Limb (tissue), 2 donors: ENCODE data around the gene RTN1.

ENCODE experiments used
- DNase-seq, 2 donors: peaks; one replicate each; pipeline ENCODE4 v3.0.0-alpha.2; 2016; ENCODE audit errors: extremely low spot score in 2 of 2

Gene RTN1

DNA sequence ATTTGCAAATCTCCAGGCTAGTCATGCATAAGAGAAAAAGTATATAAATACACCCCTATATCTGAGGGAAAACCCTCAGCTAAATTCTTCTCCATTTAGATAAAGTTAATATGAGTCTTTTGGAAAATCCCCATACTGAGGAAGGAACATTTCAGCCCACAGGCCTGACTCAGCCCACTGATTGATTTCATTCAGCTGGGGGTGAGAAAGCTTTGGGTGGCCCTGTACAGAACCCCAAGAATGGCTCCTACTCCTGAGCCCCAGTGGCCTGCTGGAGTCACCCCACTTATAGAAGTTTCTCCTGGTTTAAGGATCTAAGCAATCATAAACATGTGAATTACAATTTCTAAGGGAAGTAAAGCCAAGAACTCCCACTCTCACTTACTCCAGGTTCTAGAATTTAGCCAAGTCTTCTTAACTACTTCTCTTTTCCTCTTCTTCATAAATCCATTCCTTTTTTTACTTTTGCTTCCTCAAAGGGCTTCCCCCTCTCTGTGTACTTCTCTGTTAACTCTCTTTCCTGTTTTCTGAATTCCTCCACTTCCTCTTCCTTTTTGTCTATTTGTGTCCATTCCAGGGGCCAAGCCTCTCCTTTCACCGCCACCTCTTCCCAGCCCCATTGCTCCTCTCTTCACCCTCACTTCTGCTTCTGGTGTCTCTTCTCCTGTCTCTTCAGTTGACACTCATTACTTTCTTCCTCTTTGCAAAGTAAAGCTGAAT lies 21.0 kb downstream of the RTN1 start:
- DNase-seq, result no peak

DNA sequence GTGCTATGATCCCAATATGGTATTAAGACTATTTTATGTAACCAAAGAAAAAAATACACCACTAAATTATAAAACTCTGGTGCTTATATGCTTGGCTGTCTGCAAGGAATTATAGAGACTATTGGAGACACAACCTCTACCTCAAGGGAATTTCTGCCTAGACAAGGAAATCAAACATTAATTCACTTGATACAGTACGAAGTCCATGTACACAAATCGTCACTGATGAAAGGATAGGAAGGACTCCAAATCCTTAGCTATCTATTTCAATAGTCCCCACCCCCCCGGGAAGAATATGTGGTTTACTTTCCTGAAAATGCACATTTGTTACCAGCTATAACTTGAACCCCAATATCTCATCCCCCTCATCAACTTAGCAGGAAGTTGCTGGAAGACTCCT lies 21.9 kb downstream of the RTN1 start:
- DNase-seq, result no peak

DNA sequence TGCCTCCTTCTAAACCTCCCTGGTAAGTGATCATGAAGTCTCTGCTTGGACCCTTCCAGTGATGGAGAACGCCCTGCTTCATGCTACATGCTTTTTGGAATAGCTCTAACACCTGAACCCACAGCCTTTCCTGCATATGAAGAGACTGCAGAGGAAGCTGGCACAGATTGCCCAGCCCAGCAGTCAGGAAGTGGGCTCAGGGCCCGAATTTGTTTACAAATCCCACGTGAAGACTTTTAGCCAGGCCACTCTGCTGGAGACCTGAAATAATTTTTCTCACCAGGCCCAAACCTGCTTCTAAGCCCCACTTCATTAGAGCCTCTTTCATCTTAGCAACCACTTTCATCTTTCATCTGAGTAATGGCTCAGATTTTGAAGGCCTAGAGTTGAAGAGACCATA lies 22.9 kb downstream of the RTN1 start:
- no peak for DNase-seq

DNA sequence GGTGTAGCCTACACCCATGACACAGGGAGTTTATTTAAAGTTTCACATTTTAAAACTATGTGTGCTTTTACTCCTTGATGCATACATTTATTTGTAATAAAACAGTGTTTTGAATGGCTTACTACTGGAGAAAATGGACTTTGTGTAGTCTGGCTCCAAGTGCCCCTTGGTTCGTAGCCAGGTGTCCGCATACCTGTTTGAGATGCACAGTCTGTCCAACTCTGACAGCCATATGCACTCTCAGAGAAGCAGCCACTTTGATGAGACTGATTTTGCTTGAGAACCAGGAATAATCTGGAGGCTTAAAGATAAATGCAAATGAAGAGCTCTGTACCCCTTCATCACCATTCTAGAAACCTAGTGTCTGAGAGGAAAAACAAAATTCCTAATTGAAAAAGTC lies 24.0 kb downstream of the RTN1 start:
- DNase-seq, result no peak

DNA sequence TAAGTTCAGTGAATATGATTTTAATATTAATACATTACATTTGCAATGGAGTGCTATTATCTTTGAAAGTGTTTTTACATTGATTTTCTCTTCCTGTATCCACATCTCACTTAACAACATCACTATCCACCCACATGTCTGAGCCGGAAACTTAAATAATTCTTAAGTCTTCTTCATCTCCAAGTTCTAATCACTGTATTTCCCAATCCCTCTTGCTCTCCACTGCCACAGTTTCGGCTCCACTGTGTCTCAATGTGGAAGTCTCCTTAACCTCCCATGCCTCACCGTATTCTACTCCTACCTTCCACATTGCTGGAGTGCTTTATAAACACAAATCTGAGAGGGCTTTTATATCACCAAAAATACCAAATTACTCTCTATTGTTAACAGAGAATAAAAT lies 25.3 kb downstream of the RTN1 start:
- DNase-seq, result no peak

DNA sequence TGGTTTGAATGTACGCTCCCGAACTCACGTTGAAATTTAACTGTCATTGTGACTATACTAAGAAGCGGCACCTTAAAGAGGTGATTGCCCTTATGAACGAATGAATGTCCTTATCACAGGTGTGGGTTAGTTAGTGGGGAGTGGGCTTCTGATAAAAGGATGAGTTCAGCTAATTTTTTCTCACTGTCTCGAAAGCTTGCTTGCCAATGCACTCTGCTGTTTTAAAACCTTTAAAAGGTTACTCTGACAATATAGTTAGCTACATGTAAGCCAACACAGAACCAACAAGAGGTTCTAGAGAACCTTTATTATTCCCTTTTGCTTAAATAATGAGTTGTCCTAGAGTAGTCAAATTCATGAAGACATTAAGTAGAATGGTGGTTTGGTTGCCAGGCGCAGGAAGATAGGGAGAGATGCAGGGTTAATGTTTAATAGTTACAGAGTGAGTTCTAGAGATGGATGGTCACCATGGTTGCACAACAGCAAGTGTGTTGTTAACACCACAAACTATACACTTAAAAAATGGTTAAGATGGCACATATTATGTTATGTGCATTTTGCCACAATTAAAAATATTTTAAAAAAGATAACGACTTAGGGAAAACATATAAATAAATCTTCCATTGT lies 26.3 kb downstream of the RTN1 start:
- DNase-seq, result no peak

DNA sequence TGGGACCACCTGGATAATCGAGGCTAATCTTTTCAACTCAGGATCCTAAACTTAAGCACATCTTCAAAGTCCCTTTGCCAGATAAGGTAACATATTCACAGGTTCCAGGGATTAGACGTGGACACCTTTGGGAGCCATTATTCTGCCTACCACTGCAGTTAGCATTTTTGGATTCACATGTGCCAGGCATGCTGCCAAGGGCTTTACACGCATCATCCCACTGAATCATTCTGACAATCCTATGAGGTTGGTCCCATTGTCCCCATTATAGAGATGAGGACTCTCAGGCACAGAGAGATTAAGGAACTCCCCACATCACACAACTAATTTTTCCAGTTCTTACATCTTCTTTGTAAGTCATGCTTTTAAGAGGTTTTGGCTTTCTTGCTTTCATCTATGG lies 34.5 kb downstream of the RTN1 start:
- no peak for DNase-seq

DNA sequence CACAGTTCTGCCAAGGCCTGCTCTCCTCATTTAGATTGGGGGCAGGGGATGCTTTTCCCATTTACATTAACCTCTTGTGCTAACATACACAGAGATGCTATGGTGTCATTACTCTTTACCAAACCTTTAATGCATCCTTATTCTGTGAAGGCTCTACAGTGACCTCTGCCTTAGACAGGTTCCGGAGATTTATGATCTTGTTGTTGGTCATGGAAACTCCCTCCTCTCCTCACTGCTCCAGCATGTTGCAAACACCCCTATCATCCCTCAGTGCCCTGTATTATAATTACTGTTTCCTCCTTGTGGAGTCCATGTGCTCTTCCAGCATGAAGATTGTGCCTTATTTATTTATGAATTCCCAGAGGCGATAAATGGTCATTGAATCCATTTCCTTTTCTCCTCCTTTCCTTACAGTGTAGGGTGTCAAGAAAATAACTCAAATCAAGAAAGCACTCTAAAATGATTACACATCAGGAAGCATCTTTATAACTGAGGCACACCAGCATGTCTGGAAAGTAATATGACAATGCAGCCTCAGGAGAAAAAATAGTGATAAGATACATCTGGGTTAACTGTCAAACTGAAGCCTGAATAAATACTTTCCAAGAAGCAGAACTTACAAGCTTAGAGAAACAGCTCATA lies 37.8 kb downstream of the RTN1 start:
- DNase-seq, result no peak

DNA sequence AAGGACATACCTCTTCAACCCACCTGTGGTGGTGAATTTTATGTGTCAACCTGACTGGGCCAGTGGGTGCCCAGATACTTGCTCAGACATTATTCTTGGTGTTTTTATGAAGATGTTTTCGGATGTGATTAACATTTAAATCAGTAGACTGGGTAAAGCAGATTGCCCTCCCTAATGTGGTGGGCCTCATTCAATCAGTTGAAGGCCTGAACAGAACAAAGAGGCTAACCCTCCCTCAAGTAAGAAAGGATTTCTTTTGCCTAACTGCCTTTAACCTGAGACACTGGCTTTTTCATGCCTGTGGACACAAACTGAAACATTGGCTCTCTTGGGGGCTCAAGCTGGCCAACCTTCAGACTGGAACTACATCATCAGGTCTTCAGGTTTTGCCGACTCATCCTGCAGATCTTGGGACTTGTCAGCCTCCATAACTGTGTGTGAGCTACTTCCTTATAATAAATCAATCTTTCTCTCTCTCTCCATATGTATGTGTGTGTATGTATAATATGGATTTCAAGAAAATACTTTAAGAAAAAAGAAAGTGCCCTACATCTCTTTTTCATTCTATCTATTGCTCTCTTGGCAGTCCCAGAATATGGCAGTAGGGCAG lies 39.4 kb downstream of the RTN1 start:
- no peak for DNase-seq

DNA sequence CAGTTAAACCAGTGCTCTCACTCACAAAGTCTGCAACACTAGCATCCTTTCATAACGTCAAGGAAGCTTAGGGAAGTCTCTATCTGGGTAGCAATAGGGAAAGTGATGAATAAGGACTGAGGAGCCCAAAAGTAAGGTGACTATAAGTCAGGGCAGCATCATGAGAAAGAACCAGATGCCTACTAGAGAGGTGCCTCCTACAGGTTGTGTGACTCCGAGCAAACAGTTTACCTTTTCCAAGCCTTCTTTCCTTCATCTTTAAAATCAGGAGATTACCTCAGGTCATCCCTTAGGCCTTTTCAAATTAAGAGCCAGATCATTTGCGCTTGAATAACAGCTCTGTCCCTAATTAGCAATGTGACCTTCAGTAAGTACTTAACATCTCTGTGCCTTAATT lies 40.2 kb downstream of the RTN1 start:
- no peak for DNase-seq

DNA sequence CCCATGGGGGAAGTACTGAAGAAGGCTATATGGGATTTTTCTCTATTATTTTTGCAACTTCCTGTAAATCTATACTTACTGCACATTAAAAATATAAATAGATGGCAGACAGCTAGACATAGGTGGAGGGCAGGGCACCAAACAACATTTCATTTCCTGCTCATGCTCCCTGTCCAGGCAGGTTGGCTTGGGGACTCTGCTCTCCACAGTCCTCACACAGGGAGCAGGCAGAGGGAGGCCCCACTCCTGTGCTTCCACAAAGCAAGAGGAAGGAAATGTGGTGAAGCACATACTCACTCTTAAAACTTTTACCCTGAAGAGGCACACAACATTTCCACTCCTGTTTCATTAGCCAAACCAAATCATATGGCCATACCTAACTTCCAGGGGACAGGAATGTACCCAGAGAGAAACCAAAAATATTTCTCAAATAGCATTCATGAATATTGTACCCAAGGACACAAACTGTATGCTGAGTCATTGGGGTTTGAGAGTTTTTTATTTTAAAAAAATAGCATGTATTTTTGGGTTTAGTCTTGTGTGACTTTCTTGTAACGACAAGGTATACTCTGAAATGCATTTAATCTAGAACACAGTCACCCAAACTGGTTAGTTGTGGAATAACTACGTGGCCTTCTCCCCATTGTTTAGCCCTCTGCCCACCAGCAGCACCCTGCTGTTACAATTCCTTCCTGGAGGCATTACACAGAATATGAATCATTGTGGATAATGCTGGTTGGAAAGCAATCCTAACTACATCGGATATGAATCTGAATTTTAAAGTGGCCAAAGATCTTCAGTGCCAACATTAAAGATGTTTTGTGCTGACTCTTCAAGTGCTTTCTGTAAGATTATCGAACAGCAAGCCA lies 40.9 kb downstream of the RTN1 start:
- DNase-seq, result no peak

DNA sequence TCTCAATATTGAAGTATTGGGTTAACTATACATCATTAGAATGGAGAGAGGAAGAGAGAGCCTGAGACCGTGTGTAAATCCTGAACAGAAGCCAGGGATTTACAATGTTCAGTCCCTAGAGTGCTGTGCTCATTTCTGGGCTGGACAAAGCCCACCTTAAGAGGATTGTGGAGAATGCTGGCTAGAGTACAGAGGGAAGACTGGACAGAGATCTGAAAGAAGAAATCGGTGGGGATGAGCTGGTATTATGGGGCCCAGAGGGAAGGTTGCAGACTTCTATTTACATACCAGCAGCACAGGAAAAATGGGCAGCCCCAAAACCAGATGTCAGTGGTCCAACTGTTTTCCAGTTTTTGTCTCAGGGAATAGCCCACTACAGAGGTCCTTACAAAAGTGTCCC lies 42.3 kb downstream of the RTN1 start:
- DNase-seq, result no peak

DNA sequence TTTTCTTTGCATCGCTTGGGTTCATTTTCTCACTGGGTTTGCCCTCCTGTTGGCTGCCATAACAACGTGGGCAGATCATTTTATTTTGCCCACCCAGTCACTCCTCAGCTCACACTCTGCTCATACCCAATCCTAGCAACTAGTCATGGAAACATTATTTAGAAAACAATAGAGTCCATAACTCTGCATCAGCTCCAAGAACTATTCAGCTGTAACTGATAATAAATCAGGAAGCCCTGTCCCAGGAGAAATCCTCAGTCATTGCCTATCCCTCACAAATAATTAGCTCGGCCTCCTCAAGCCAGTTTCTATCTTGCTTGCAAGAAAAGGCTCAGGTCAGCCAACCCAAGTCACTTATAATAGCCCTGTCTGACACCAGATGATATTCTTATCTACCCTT lies 43.2 kb downstream of the RTN1 start:
- DNase-seq, result no peak

DNA sequence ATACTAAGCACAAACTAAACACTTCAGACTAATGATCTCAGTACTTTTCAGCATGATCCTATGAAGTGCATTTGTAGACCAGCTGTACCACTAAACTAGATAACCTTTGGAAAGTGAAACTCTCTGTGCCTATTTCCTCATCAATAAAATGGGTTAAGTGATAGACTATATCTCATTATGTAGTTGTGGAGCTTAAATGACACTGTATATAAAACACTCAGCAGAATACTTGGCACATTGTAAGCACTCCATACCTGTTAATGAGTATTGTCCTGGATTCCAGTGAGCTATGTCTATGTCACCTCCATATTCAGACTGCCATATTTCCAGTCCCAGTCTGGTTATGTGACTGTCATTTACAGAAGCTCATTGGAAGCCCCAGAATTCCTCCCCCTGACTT lies 44.4 kb downstream of the RTN1 start:
- no peak for DNase-seq

DNA sequence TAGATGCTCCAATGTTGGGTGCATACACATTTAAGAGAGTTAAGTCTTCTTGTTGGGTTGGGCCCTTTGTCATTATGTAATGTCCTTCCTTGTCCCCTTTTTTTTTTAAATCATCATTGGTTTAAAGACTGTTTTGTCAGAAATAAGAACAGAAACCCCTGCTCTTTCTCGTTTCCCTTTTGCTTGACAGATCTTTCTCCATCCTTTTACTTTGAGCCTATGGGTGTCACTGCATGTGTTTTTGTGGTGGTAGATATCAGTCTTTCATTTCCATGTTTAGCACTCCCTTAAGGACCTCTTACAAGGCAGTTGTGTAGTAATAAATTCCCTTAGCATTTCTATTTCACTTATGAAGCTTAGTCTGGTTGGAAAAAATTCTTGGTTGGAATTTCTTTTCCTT lies 47.4 kb downstream of the RTN1 start:
- DNase-seq, result no peak

DNA sequence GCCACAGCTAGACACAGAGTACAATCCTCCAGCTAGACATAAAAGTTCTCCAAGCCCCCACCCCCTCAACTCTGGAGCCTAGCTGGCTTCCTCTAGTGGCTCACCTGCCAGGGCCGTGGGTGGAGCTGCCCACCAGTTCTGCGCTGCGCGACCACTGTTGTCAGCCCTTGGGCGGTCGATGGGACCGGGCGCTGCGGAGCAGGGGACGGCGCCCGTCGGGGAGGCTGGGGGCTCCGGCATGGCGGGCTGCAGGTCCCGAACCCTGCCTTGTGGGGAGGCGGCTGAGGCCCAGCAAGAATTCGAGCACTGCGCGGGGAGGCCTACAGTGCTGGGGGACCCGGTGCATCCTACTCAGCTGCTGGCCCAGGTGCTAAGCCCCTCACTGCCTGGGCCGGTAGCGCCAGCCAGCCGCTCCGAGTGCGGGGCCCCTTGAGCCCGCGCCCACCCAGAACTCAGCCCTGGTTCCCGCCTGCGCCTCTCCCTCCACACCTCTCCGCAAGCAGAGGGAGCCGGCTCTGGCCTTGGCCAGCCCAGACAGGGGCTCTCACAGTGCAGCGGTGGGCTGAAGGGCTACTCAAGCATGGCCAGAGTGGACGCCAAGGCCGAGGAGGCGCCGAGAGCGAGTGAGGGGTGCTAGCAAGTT lies 51.0 kb downstream of the RTN1 start:
- DNase-seq, result no peak

DNA sequence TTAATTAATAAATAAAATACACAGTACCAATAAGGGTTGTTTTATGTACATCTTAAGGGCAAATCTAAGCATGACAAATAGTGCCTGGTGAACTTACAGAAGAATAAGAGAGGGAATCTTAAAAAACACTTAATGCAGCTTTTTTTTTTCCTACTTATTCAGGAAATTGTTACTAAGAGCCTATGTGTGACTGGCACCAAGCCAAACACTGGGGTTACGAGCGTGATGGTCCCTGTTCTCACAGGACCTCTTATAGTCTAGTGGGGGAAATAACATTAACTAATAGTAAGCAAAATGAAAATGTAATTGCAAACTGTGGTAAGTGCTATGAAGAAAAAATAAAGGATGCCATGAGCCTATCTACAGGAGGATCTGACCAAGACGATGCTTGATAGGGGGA lies 53.6 kb downstream of the RTN1 start:
- DNase-seq, result no peak

DNA sequence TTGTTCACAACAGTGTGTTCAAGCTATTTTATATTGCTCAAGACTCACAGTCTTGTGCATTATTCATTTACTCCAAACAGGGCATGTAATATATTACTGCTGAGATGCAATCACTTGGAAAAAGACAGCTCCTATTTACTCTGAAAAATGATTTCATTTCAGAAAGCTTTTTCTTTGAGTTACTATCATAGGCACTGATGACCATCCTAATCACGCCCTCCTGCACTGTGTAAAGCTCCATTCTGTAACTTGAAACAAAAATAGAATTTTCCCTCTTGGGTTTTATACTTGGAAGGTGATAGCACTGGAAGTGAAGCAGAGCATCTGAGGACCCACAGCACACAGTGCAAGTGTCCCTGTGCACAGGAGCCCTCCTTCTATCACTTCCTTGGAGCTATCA lies 55.6 kb downstream of the RTN1 start:
- no peak for DNase-seq

DNA sequence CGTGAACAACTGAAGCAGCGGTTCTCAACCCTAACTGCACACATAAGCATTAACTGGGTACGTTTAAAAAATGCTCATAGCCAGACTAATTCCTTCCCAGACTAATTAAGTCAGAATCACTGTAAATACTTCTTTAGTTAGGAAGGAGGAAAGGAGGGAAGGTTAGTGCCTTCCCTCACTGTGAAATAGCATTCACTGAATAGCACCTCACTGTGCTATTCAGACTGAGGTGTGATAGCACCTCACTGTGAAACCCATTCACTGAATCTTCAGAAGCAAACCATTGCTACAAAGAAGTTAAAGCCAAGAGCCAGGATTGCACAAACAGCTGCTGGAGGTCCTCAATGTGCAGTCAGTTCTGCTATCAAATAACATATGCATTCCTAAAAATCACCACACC lies 58.8 kb downstream of the RTN1 start:
- DNase-seq, result no peak

DNA sequence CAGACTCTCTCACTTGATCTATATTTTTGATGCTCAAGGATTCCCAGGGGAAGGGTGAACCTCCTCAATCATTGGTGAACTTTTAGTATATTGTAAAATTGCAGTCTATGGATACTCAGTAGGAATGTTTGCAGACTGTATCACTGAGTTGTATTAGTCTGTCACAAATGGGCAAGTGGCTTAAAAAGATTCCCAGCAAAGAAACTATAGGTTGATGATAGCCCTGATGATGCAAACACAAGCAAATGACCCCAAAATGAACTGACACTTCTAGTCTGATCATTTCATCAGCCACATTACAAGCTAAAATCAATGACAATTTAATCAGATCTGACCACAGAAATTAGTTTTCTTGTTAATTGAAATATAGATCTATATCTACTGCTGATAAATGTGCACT lies 59.5 kb downstream of the RTN1 start:
- no peak for DNase-seq

DNA sequence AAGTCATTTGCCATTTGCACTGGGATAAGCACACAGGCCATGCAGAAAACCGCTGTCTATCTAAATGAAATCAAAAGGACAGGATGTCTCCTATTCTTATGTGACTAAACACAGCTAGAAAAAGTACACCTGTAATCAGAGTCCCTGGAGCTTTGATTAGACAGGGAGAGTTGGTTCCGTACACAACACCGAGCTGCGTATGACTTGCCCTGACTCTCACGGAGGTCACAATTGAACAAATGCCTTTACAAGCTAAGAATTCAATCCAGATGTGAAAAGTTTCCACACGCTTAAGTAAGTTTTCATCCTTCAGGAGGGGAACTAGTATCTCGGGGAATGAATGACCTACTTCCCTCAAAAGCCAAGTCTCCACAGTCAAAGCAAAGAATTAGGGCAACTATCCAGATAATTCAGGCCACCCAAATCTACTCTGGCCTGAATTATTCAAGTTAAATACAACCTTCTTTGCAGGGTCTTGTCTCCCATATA lies 67.5 kb downstream of the RTN1 start:
- no peak for DNase-seq
